HPDE6-E6E7 (cell line): ENCODE data around the gene PPP2R2C.

Experiments
- DNase-seq: peaks from one replicate; pipeline ENCODE4 v3.0.0; 2011; ENCODE audit warnings: missing footprints; ENCODE audit errors: extremely low spot score

Gene PPP2R2C

GRCh38 chr4:6347511-6348045 is 124.8 kb downstream of the PPP2R2C start:
- no peak for DNase-seq

DNA sequence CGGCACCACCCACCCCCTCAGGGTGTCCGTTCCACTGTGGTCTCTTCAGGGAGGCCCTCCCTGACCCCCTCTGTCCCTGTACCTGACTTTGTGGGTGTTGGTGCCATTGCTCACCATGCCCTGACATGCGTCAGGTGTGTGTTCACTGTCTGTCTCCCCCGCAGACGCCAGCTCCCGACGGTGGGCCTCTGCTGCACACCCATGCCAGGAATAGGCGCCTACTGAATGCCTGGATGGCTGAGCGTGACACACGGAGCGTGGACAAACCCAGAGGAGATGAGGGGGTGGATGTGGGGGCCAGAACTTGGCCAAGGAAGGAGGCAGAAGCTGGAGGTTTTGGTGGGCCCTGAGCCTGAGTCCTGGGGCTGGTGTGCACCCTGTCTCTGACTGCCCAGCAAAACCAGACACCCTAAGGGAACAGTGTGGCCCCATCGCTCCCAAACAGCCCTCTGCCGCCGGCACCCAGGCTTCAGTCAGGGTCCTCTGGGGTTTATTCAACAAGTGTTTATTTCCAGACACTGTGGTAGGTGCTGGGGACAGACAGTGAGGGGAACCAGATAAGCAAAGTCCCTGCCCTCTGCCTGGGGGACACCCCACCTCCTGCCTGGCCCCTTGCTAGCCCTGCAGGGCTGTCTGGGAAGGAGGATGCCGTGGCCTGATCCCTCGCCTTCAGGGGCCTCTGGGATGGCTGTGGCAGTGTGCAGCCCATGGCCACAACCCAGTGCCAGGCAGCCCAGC is 125.9 kb downstream of the PPP2R2C start:
- DNase-seq: no peak

DNA sequence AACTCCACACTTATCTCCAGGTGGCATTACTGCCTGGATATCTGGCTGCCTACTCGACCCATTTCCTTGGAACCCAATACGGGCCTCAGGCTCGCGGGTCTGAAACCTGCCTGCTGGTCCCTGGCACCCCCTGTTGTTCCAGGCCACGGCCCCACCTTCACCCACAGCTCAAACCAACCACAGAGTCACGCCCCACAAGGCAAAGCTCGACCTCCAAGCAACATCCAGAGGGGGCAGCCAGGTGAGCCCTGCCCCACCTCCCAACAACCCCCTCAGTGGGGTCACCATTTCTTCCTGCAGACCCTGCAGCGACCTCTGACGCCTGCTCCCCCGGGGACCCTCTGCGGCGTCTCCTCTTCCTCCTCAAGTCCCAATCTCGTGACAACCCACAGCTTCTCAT is 126.5 kb downstream of the PPP2R2C start:
- DNase-seq: no peak

- no peak for DNase-seq
These were observed 127.2 kb downstream of the PPP2R2C start for GRCh38 chr4:6345096-6345830.

GRCh38 chr4:6343939-6344408 is 128.4 kb downstream of the PPP2R2C start:
- peak; percentile 91 for DNase-seq

- no peak for DNase-seq
These were observed 129.7 kb downstream of the PPP2R2C start for GRCh38 chr4:6342530-6343293.

DNA sequence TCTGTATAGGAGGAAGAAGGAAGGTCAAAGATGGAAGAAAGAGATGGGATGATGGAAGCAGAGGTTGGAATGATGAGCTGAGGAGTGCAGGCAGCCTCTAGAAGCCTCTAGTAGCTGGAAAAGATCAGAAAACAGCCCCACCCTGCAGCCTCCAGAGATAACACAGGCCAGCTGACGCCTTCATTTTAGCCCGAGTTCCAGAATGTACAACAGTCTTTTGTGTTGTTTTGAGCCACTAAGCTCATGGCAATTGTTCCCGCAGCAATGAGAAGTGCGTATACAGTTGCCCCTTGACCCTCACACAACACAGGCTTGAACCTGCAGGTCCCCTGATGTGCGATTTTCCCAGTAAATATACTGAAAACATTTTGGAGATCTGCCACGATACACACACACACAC is 130.7 kb downstream of the PPP2R2C start:
- no peak for DNase-seq

DNA sequence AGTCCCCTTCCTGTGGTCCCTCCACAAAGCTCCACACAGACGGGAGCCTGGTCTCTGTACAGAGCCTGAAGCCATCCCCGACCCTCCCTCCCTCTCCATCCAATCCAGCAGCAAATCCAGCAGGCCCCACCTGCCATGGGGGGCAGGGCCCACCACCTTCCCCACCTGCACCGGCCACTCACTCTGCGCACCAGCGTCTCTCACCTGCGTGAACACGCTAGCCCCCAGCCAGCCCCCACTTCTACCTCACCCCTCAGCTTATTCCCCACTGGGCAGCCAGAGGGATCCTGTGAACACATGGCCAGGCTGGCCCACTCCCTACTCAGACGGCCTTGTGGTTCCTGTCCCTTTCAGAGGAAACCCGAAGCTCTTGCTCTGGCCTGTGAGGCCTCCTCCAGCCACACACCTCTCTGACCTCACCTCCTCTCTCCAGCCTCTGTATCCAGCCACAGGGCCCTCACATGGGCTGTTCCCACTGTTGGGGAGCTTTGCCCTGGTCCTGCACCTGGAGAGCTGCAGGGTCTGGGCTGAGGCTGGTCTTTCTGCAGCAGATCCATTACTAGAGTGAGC is 131.9 kb downstream of the PPP2R2C start:
- DNase-seq: no peak

- DNase-seq: no peak
These were observed 132.5 kb downstream of the PPP2R2C start for GRCh38 chr4:6339818-6340445.

- no peak for DNase-seq
These were observed 133.2 kb downstream of the PPP2R2C start for GRCh38 chr4:6338951-6339817.

DNA sequence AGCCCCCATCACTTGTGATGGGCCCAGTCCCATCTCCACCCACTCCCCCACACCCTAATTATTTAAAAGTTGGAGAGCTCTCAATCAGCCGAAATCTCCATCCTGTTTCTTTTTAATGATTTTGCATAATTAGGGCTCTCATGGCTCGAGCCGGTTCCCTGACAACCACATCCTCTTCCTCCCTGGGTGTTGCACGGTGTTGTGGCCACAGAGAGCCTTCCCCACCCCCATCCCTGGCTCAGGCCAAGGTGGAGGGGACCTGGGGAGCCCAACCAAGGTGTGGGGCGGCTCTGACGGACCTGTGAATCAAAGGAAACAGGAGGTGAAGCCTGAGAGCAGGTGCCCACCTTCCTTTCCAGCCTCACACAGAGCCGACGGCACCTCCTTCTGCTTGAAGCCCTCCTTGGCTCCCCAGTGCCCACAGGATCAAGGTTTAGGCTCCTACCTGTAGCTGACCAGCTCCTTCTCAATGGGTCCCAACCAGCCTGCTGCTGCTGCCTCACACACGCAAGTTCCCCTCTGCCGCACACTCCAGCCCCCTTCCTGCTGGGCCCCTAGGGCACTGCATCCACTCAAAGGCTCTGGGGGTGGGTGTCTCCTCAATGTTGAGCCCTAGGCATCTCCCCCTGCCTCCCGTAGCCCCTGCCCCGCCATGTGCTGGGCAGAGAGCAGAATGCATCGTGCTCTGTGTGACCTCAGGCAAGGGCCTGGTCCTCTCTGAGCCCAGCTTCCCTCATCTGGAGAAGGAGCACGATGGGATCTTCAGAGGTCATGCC is 134.1 kb downstream of the PPP2R2C start:
- no peak for DNase-seq

DNA sequence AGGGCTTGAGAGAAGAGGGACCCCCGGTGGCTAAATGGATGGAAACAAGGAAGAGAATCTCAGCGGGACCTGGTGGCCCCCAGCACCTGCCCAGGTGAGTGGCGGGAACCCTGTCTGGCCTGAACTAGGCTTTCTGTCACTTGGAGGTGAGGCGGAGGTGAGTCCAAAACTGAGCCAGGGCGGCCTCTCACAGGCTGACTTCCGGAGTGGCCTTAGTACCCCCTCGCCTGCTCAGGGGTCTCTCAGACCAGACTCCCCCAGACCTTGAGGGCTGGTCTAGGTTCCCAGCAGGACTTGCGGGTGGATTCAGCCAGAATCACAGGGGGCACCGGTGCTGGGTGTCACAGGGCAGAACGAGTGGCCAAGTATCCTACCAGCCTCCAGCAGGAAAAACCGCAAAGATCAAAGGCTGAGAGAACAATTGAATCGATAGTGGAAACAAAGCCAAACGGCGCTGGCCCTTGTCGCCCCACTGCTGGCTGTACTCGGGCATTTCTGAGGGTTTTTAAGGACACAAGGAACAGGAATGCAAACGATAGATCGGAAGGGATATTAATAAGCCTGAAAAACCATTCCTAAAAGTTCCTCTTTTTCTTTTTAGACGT is 135.0 kb downstream of the PPP2R2C start:
- DNase-seq: no peak

- DNase-seq: no peak
These were observed 136.2 kb downstream of the PPP2R2C start for GRCh38 chr4:6336166-6336565.

GRCh38 chr4:6335040-6335590 is 137.3 kb downstream of the PPP2R2C start:
- no peak for DNase-seq

DNA sequence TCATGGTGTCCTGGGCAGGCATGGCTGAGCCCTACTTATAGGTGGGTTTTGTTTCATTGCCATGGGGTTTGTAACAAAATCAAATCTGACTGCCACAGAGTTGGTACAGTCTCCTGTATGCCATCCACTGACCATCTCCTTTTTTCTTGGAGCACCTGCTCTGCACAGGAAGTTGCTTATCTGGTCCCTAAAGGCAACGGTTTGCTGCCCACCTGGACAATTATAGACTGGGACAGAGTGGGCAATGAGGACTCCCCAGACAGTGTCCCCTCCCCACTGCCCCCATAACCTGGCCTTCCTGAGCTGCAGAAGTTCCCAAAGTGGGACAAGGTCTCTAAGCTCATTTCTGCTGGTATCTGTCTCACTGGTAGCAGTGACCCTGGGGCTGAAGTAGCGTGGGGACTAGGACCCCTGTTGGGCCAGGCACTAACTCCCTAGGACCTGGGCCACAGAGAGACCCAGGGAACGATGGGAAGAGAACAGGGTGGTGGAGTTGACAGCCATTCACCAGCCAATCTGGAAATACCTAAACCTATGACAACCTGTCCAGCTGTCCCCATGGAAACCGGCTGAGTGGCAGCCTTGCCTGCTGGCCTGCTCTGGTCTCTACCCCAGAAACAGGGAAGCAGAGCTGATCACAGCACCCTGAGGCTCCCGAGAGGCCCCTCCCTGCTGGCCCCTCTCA is 138.1 kb downstream of the PPP2R2C start:
- no peak for DNase-seq

- DNase-seq: no peak
These were observed 138.9 kb downstream of the PPP2R2C start for GRCh38 chr4:6333301-6334202.

- DNase-seq: no peak
These were observed 139.8 kb downstream of the PPP2R2C start for GRCh38 chr4:6332669-6333050.
